GM18519 (cell line): ENCODE results near the gene SPEM1.

Experiments used
- ATAC-seq: cut with Tn5 transposase; IDR thresholded peaks from one replicate; pipeline ENCODE4 v1.9.1; 2021; ENCODE audit warnings: mild to moderate bottlenecking, moderate library complexity; ENCODE audit not compliant: unreplicated experiment, low FRiP score

SPEM1 gene, protein sequence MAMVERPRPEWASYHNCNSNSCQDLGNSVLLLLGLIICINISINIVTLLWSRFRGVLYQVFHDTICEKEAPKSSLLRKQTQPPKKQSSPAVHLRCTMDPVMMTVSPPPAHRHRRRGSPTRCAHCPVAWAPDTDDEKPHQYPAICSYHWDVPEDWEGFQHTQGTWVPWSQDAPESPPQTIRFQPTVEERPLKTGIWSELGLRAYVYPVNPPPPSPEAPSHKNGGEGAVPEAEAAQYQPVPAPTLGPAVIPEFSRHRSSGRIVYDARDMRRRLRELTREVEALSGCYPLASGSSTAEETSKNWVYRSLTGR

DNA sequence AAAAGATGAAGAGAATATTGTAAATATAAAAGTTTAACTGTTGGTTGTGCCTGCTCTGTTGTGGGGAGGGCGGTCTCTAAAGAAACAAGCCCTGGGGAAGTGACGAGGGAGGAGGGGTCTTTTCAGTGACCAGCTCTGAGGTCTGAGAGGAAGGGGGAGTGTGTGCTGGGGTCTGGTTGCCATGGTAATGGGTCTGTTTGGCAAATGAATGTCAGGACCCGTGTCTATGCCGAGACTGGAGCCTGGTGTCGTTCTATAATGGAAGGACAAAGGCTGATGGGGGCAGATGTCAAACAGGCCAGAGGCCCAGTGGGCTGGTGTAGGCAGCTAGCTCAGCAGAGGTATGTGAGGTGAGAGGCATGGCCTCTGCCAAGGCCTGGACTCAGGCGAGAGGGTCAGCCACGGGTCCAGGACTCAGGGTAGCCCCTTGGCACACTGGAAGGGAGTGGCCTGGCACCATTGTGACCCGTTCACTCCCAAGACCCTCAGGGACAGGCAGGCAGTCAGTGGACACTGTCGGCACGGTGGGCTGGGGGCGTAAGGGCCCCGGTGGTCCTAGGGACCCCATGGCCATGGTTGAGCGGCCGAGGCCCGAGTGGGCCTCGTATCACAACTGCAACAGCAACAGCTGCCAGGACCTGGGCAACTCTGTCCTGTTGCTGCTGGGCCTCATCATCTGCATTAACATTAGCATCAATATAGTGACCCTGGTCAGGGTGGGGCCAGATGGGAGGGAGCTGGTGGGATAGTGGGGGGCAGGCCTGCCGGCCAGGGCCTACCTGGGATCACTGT, at the start of gene SPEM1:
Gene SPEM1 (plus strand): TSS at position 506 of the 792 bp plus-strand sequence. CDS start 61 bp downstream, at position 567.
- no peak for ATAC-seq

DNA sequence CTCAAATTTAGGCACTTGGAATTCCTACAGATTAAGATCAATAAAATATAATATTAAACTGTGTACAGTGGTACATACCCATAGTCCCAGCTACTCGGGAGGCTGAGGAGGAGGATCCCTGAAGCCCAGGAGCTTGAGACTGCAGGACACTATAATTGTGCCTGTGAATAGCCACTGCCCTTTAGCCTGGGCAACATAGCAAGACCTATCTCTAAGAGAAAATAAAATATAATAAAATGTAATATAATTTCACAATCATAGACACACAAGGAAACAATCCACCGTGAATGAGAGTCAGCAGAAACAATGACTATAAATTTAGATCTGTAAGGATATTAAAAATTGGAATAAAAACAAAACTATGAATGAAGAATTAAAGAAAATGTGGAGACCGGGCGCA, 49.3 kb upstream of the SPEM1 start:
- ATAC-seq, result no peak

DNA sequence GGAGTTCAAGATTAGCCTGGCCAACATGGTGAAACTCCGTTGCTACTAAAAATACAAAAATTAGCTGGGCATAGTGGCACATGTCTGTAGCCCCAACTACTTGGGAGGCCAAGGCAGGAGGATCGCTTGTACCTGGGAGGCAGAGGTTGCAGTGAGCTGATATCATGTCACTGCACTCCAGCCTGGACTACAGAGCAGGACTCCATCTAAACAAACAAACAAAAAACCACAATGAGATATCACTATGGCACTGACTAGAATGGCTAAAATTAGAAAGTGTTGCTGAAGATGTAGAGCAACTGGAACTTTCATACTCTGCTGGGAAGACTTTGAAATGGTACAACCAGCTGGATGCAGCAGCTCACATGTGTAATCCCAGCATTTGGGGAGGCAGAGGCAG, 45.8 kb upstream of the SPEM1 start:
- no peak for ATAC-seq

DNA sequence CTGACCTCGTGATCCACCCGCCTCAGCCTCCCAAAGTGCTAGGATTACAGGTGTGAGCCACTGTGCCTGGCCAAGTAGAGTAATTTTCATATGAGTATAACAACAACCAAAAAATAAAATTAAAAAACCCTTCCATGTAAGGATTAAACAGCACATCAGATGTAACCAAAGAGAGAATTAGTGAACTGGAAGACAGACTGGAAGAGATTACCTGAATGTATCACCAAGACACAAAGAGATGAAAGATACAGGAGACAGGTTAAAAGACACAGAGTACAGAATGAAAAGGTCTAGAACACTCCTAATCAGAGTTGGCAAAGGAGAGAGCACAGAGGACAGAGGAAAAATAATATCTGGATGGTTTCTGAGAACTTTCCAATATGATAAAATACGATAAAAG, 41.0 kb upstream of the SPEM1 start:
- no peak for ATAC-seq

DNA sequence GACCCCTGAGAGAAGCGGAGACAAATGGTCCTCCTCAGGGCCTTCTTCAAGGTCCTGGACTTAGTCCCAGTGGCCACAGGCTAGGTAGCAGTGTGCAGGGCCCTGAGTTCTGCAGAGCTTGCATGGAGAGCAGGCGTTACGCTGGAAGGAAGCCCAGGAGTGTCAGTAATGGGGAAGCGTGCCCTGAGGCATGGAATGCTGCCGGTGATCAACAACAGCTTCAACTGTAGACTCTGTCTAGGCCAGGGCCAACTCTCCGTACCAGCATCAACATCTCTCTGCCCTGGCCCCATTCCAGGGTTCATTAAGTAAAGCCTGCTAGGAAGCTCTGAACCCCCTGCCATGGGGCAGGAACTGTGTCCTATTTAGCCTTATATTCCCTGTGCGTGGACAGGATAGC, 39.8 kb upstream of the SPEM1 start:
- no peak for ATAC-seq

DNA sequence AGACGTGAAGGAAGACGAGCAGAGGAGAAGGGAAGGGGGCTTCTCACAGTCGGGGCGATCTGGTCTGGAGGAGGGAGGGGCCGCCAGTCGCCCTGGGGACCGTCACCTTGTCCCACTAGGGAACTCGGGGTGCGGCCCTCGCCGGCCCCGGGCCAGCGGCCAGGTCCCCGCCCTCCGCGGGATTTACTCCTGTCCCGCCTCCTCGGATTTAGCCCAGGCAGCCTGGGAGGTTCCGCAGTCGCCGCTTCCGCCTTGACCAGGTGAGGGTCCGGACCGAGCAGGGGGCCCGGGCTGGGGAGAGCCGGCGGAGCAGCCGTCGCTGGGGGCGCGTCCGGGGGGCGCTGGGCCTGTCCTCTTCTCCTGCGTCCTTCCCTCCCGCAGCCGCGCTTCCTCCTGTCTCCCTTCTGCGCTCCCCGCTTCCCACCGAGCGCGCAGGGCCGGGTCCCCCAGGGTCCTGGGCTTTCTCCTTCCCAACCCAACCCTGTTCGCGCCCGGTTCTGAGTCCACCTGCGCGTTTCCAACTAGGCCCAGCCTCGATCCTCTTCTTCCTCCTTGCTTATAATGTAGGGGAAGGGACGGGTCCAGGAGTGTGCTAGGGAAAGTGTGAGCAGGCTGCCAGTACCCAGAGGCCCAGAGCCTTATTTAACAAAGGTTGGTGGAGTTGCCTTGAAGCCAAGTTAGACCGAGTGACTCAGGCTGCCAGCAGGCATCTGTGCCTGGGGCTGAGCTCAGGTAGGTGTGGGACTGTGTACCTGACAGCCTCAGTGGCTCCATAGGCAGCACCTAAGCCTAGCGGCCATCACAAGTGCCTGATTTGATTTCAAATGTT, 39.1 kb upstream of the SPEM1 start, which contains the start of gene TNK1:
Gene TNK1 (plus strand): TSS at position 235 of the 829 bp plus-strand sequence. CDS start 1,838 bp downstream, outside the sequence.
- no peak for ATAC-seq

DNA sequence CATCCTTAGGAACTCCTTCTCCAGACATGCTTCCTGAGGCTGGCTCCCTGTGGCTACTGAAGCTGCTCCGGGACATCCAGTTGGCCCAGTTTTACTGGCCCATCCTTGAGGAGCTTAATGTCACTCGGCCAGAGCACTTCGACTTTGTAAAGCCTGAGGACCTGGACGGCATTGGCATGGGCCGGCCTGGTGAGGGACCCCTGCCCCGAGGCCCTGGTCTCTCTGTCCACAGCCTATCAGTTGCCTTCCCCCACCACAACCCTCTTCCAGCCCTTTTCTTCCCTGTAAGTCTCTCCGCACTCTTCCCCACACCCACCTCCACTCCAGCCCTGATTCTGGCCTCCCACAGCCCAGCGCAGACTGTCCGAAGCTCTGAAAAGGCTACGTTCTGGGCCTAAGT, 37.2 kb upstream of the SPEM1 start:
- no peak for ATAC-seq

DNA sequence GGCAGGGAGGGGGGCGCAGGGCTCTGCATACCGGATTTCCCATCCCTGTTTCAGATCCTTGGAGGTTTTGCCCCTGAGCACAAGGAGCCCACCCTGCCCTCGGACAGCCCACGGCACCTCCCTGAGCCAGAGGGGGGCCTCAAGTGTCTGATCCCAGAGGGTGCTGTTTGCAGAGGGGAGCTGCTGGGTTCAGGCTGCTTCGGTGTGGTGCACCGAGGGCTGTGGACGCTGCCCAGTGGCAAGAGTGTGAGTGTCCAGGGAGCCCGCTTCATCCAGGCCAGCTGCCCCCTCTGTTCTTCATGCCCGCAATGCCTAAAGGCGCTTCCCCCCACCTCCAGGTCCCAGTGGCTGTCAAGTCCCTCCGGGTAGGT, 36.8 kb upstream of the SPEM1 start:
- ATAC-seq, result no peak

DNA sequence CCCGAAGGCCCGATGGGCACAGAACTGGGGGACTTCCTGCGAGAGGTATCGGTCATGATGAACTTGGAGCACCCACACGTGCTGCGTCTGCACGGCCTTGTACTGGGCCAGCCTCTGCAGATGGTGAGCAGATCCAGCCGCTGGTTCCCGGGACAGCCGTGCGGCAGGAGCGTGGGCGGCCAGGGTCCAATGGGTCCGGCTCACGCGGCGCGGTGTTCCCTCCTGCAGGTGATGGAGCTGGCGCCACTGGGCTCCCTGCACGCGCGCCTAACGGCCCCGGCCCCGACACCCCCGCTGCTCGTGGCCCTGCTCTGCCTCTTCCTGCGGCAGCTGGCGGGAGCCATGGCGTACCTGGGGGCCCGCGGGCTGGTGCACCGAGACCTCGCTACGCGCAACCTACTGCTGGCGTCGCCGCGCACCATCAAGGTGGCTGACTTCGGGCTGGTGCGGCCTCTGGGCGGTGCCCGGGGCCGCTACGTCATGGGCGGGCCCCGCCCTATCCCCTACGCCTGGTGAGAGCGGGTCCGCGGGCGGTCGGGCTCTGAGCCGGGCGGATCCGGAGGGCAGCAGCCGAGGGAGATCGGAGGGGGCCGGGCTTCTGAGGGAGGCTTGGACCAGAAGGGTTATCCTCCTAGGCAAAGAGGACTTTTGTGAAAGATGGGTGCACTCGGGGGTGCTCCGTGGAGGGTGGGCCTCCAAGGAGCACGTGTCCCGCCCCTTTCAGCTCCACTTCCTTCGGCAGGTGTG, 36.2 kb upstream of the SPEM1 start:
- peak; percentile 50 for ATAC-seq

DNA sequence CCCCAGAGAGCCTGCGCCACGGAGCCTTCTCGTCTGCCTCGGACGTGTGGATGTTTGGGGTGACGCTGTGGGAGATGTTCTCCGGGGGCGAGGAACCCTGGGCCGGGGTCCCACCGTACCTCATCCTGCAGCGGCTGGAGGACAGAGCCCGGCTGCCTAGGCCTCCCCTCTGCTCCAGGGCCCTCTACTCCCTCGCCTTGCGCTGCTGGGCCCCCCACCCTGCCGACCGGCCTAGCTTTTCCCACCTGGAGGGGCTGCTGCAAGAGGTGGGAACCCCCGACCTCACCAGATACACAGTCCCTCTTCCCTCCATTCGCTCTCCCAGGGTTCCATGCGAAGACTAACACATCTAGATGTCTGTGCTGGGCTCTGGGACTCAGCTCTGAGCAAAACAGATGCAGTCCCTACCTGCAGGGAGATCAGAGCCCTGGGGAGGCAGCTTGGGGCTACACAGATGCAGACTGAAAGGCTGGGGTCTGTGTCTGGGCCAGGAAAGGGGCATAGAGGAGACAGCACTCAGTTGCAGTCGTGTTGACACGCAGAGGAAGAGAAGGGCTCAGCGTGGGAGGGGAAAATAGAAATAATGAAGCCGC, 35.5 kb upstream of the SPEM1 start:
- ATAC-seq, result no peak

DNA sequence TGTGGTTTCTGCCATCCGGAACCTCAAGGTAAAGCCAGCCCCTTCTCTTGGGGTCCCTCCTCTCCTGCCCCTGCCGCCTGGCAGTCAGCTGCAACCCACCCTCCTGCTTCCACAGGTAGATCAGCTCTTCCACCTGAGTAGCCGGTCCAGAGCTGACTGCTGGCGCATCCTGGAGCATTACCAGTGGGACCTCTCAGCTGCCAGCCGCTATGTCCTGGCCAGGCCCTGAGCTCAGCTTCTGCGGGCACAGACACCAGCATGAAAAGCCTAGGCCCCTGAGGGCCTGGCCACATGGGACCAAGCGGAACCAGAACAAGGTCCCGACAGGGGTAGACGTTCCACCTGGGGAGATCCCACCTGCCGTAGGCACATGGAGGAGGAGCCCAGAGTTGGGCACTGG, 31.3 kb upstream of the SPEM1 start:
- ATAC-seq, result no peak

DNA sequence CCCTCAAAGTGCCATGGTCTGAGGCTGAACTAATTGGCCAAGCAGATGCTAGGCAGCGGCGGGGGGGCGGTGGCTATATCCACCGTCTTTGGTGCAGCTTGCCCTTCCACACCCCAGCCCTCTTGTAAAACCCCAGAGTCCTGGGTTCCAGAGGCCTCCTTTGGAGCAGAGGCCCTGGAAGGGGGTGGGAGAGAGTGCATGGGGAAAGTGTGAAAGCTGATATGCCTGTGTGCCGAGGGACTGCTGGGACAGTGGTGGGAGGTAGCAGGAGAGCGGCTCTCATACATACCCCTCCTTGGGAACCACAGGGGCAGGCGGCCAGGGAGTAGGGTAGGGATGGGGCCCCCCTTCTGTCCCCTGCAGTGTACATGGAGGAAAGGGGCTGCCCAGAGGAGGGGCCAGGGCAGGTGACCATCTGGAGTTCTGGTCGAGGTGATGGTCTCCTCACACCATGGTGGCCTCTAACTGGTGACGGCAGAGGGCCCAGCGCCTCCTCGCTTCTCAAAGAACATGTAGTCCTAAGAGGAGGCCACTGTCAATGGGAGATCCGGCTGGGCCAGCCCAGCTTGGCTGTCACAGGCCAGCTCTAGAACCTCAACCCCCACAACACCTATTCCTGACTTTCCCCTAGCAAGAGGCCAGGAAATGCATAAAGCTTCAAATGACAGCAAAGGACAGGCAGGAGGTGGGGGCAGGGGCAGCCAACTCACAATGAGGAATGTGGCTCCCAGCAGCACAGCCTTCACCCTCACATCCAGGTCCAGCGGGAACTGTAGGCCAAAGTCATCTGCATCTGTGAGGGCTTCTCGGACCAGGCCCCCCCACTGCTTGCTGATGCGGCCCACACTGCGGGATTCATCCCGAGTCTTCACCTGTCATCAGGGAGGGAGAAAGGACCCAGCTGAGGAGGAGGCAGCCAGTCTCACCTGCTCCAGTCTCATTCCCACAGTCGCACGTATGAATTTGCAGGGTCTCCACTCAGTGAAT, 29.9 kb upstream of the SPEM1 start:
- ATAC-seq, result no peak

DNA sequence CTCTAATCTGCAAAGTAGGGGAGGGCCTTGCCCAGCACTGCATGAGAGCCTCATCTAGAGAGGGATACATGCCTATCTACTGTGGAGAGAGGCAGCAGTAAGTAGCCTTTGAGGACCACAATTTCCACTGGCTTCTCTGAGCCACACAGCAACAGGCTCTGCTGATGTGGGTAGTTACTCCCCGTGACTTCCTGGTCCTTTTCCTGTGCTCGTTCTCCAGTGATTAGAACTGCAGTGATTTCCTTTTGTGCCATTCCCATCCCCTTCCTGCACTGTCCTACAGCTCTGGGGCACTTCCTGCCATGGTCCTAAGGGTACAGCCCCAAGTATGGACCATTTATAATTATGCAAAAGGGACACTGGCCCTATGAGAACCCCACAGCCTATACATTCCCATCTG, 28.8 kb upstream of the SPEM1 start:
- no peak for ATAC-seq

DNA sequence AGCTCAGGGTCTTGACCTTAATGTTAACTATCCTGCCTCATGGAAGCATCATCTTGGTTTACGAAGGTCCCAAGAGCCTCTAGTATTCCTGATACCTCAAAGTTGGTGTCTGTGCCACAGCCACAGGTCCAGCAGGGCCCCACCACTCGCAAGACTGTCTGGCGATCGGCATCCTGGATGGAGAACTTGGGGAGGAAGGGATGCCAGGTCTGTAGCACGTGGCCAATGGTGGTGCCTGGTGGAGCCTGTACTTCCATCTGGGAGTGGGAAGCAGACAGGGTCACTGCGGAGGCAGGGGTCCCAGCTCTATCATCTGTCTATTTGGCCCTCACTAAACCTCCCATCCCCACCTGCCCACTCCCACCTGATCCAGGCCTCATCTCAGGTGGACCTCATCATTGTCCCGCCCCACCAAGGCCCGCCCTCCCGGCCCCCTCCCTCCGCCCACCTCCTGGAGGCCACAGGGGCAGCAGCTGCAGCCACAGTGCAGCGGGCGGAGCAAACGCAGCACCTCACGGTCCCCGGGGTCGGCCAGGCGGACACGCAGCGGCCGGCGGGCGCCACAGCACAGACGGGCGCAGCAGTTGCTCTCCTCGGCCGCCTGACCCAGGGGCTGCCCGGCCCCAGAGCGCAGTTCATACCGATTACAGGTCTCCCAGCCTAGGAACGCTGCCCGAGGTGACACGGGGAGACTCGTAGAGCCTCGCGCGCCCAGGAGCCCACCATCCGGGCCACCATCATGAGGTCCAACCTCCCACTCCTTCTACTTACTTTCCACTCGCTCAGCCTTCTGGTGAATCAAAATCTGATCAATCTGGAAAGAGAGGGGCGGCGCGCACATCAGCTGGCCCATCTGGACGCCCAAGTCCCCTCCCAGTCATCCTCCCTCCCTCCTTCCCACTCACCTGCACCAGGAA, 27.2 kb upstream of the SPEM1 start:
- no peak for ATAC-seq

DNA sequence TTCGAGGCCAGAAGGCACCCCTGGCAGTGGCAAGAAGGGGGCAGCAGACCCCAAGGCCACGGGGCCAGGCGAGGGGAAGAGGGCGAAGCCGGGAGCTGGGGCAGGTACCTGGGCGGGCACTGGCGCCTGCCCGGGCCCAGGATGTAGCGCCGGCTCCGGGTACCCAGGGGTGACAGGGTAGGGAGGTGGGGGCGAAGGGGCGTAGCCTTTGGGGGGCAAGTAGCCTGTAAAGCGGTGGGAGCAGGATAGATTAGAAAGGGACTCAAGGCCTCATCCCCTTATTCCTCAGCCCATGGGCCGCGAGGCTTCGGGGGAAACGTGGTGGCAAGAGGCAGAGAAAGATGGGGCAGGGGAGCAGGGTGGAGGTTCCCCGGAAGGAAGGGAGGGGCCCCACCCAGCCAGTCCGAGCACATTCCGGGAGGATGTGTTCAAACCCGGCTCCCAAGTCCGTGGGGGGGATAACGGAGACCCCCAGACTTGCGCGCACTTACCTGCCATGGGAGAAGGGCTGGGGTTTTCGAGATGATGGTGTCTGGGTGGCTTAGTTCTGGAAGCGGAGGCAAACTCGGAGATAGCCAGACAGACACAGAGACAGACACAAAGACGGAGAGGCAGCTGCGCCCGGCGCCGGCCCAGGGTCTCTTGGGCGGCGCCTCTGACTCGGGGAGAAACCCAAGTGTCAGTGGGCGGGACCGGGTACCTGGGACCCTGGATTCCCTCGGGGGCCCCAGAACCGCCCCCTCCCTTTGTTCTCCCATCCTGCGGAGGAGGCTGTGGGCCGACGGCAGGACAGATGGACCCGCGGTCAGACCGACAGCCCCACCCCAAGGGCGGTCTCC, 26.3 kb upstream of the SPEM1 start:
- ATAC-seq, result peak; percentile 11

DNA sequence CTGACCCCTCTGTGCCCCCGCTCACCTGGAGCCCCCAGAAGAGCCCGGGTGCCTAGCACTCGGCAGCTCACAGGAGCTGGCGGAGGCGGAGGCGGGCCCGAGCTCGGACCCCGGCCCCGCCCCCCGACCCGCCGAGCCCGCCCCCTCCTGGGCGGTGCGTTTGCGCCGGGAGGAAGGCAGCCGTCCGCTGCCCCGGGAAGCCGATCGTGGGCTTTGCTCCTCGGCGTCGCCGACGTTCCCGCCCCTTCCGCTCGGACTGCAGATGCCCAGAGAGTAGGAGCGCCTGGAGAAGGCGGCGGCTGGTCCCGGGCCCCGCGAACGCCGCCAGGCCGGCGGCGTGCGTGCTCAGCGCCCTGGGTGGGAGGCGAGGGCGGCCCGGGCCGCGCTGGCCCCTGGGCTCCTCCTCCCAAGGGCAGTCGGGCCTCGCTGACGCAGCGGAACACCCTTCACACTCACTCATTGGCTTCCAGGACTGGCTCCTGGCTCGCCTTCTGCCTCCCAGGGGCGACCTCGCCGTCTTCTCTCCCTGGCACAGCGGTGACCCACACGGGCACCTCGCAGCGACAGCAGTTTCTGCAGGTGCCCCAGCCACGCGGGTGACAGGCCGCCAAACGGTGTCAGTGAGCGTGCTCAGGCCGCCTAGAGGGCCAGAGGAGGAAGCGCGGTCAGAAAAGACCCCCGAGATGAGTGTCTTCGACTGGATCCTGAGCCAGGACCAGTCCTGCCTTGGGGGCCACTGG, 25.5 kb upstream of the SPEM1 start, which contains the start of gene PLSCR3:
Gene PLSCR3 (minus strand): TSS at position 74 of the 740 bp plus-strand sequence. CDS start 415 bp downstream, outside the sequence.
- peak; percentile 45 for ATAC-seq
